GM12878 (cell line): ENCODE measurements around the gene ERVH48-1. TPM values are rescaled to one million over a fixed set of nuclear protein-coding genes. Genes with fewer than 3 reads are reported as not detected.

Experiments used
- ATAC-seq: fragments of 200-7000 bp; cut with Tn5 transposase; 3 replicates; pipeline ENCODE4 v1.9.1; 2020; ENCODE audit warnings: mild to moderate bottlenecking, moderate library complexity
- BruUV-seq: library from RNA; stranded (reverse); fragments of 400-500 nt; replicated peaks from 2 replicates; lab custom pipeline; 2021; lab: Mats Ljungman, UMichigan
- CTCF ChIA-PET: fragments of 300-600 bp; sonication (Branson Sonifier 250); formaldehyde crosslinking; extraction: SDS; loops from one replicate; lab custom pipeline; 2021; ENCODE audit warnings: inconsistent platforms; lab: Yijun Ruan, JAX
- POLR2A ChIA-PET: fragments of 350-600 bp; formaldehyde crosslinking; extraction: SDS; loops from one replicate; lab custom pipeline; 2021; ENCODE audit warnings: inconsistent platforms; lab: Charles Lee
- RAD21 ChIA-PET: fragments of 300-600 bp; sonication (Branson Sonifier 250); formaldehyde crosslinking; loops from one replicate; lab custom pipeline; 2023; ENCODE audit warnings: antibody characterized with exemption; ENCODE audit not compliant: unreplicated experiment; lab: Charles Lee
- SMC1A ChIA-PET: fragments of 300-600 bp; sonication (Branson Sonifier 250); formaldehyde crosslinking; loops from one replicate; lab custom pipeline; 2023; ENCODE audit not compliant: unreplicated experiment, uncharacterized antibody; lab: Charles Lee
- DNase-seq: peaks from one replicate; pipeline ENCODE4 v3.0.0-alpha.2; 2011; ENCODE audit warnings: low read depth, low spot score
- FAIRE-seq: peaks from 3 replicates; lab custom pipeline; 2011; peaks lifted over from hg19 to GRCh38; lab: Jason Lieb, UNC
- H2AFZ ChIP-seq: 2 replicates; pipeline ENCODE4 v1.6.0; 2011; ENCODE audit warnings: low read depth, low read length, control low read depth; ENCODE audit not compliant: control insufficient read depth
- H3K27ac ChIP-seq: 2 replicates; pipeline ENCODE4 v1.5.1; 2011; ENCODE audit warnings: control low read depth; ENCODE audit not compliant: control insufficient read depth, insufficient read depth
- H3K27me3 ChIP-seq, 2 experiments: replicated peaks in 1 of 2; 2 replicates each; pipeline versions ENCODE4 v1.6.0 to v1.6.1; 2011; ENCODE audit warnings: low read length in 1 of 2; ENCODE audit not compliant: control insufficient read depth in 2 of 2, insufficient read depth in 2 of 2
- H3K36me3 ChIP-seq, 2 experiments: 2 replicates each; pipeline ENCODE4 v1.5.1; 2011; ENCODE audit warnings: low read length in 1 of 2; ENCODE audit not compliant: control insufficient read depth in 2 of 2, insufficient read depth in 2 of 2
- H3K4me1 ChIP-seq: 2 replicates; pipeline ENCODE4 v1.6.1; 2011; ENCODE audit warnings: mild to moderate bottlenecking, low read length, moderate library complexity, mixed read lengths; ENCODE audit not compliant: control insufficient read depth, insufficient read depth
- H3K4me2 ChIP-seq: 2 replicates; pipeline ENCODE4 v1.6.0; 2011; ENCODE audit warnings: control low read depth; ENCODE audit not compliant: control insufficient read depth, insufficient read depth
- H3K4me3 ChIP-seq: fragments of 200-600 bp; sonication (generic); 2 replicates; pipeline ENCODE4 v1.5.1; 2016
- H3K79me2 ChIP-seq: 2 replicates; pipeline ENCODE4 v1.6.0; 2011; ENCODE audit warnings: low read length; ENCODE audit not compliant: control insufficient read depth, insufficient read depth
- H3K9ac ChIP-seq: 2 replicates; pipeline ENCODE4 v1.8.0; 2011; ENCODE audit warnings: low read length, control low read depth, mixed read lengths; ENCODE audit not compliant: control insufficient read depth, insufficient read depth
- H3K9me3 ChIP-seq: replicated peaks from 3 replicates; pipeline ENCODE4 v1.5.1; 2011; ENCODE audit warnings: mild to moderate bottlenecking, low read length; ENCODE audit not compliant: control insufficient read depth, insufficient read depth
- H4K20me1 ChIP-seq: 2 replicates; pipeline ENCODE4 v1.6.0; 2011; ENCODE audit not compliant: control insufficient read depth, insufficient read depth
- BMI1 ChIP-seq: fragments of 450-650 bp; IDR thresholded peaks from 2 replicates; pipeline ENCODE4 v1.6.1; 2016; ENCODE audit warnings: mild to moderate bottlenecking, moderate library complexity, borderline replicate concordance
- E2F4 ChIP-seq: IDR thresholded peaks from 2 replicates; pipeline ENCODE4 v1.6.1; 2012; ENCODE audit warnings: low read depth, low read length, improper control_type of control experiment
- IRF5 ChIP-seq: fragments of 450-650 bp; IDR thresholded peaks from 2 replicates; pipeline ENCODE4 v1.6.1; 2017; ENCODE audit warnings: borderline replicate concordance
- MEF2B ChIP-seq: fragments of 450-650 bp; IDR thresholded peaks from 2 replicates; pipeline ENCODE4 v1.6.1; 2018; ENCODE audit warnings: mild to moderate bottlenecking, moderate library complexity; ENCODE audit not compliant: partially characterized antibody, poor library complexity, severe bottlenecking
- NKRF ChIP-seq: fragments of 450-650 bp; conservative IDR thresholded peaks from 2 replicates; pipeline ENCODE4 v1.6.1; 2017; ENCODE audit warnings: mild to moderate bottlenecking, moderate library complexity
- POLR2A ChIP-seq: IDR thresholded peaks from 2 replicates; pipeline ENCODE4 v1.6.1; 2011; ENCODE audit warnings: low read depth, mild to moderate bottlenecking, low read length
- TCF7 ChIP-seq: IDR thresholded peaks from 2 replicates; pipeline ENCODE4 v1.6.1; 2014; ENCODE audit warnings: antibody characterized with exemption, borderline replicate concordance
- WGBS: methylation state at CpG from one replicate; pipeline ENCODE4 v1.1.6; 2016; ENCODE audit warnings: low lambda C conversion rate; ENCODE audit not compliant: insufficient replicate concordance, insufficient coverage; ENCODE audit errors: missing lambda C conversion rate; 5-methylcytosine and 5-hydroxymethylcytosine counted together
- in situ Hi-C: fragments of 300-500 bp; cut with MboI; formaldehyde crosslinking; loops from 9 replicates; pipeline ENCODE4 v1.14.3; 2018; ENCODE audit warnings: mixed read lengths
- intact Hi-C: fragments of 100-400 bp; cut with micrococcal nuclease; formaldehyde crosslinking; loops from one replicate; pipeline ENCODE4 v1.14.2; 2022; ENCODE audit not compliant: unreplicated experiment
- polyA plus RNA-seq, 11 experiments: library from polyadenylated mRNA; depleted of rRNA in 4 of 11; unstranded in 6 of 11; stranded (reverse) in 5 of 11; fragments of >200 nt; fragmentation: Nextera tagmentation in 4 of 11; fragmentation: Illumina TruSeq in 1 of 11; extraction: Ambion mirVana in 4 of 11; extraction: Trizol in 1 of 11; gene quantifications; 1 replicate in 1 of 11; 2 replicates in 10 of 11; pipeline versions ENCODE4 v1.2.1 to v1.2.3, GENCODE V29; 2011 to 2016; ENCODE audit warnings: inconsistent platforms in 2 of 11, missing spikeins in 2 of 11, low read depth in 1 of 11
- total RNA-seq, 4 experiments: library from RNA; depleted of rRNA in 3 of 4; stranded (reverse); fragments of >200 nt in 3 of 4; fragmentation: Illumina TruSeq in 1 of 4; extraction: Trizol in 1 of 4; gene quantifications; 2 replicates each; pipeline versions ENCODE4 v1.2.1 to v1.2.3, GENCODE V29; 2013 to 2021

ERVH48-1 gene
- total and polyA plus RNA-seq, 10 of the 15 experiments (the other 5 are each of a cell fraction or from before 2014, with no cell fraction given), result 0.03 to 0.30 (median 0.13) TPM; not detected in 7

- POLR2A ChIA-PET, result interaction anchor here (0.7 kb wide), 1 partner anchor 430 kb away, joined by 3 read pairs; no protein-coding TSS in a partner anchor
- no peak for FAIRE-seq
- in situ Hi-C loops, result no loop called here
Measured at GRCh38 chr21:42970946-42971653, 45.7 kb upstream of the ERVH48-1 start.

GRCh38 chr21:42969193-42969600 is 43.8 kb upstream of the ERVH48-1 start:
- Histone ChIP-seq H3K9me3 (no peaks in the 10 kb centered on the region), H3K79me2 (no peaks in the 10 kb centered on the region), H2AFZ (no peak overlapping the region), H3K4me1 (peaks cover 6% of the 10 kb centered on the region; the same call in 1 of the 2 replicates), H3K9ac (no peak overlapping the region), H3K4me3 (no peak overlapping the region), H4K20me1 (no peaks in the 10 kb centered on the region), H3K27ac (no peak overlapping the region), H3K36me3 (no peaks in the 10 kb centered on the region), H3K4me2 (no peak overlapping the region), H3K27me3 (no peaks in the 10 kb centered on the region)
- RAD21 ChIA-PET, result no interaction called here
- DNase-seq (no peak), FAIRE-seq (no peak), ATAC-seq (no peak)
- intact Hi-C loops (no loop called here), in situ Hi-C loops (no loop called here)
- SMC1A ChIA-PET, result no interaction called here
- CTCF ChIA-PET, result no interaction called here
- POLR2A ChIA-PET, result no interaction called here
- whole genome bisulfite sequencing, result 51% methylated on average over 6 of the region's 6 CpGs
- BruUV-seq, result no TSS peak
- TF ChIP-seq IRF5, result no peak
- no peak for TF ChIP-seq BMI1
- no peak for TF ChIP-seq TCF7
- no peak for TF ChIP-seq NKRF
- TF ChIP-seq POLR2A, result no peak

More at GRCh38 chr21:42970946-42971653, 45.7 kb upstream of the ERVH48-1 start:
- Histone ChIP-seq H4K20me1 (no peaks in the 10 kb centered on the region), H3K4me3 (no peak overlapping the region), H3K79me2 (peaks cover 10% of the 10 kb centered on the region), H3K9ac (no peak overlapping the region), H3K36me3 (no peaks in the 10 kb centered on the region), H3K4me2 (no peak overlapping the region), H3K9me3 (no peaks in the 10 kb centered on the region), H2AFZ (no peak overlapping the region), H3K4me1 (peaks cover 7% of the 10 kb centered on the region; the same call in 1 of the 2 replicates), H3K27ac (no peak overlapping the region), H3K27me3 (no peaks in the 10 kb centered on the region)
- ChIA-PET CTCF (interaction anchor here (1.0 kb wide), 1 partner anchor 9 kb away, joined by 3 read pairs; no protein-coding TSS in a partner anchor), SMC1A (no interaction called here), RAD21 (no interaction called here)
- TF ChIP-seq MEF2B (no peak), E2F4 (no peak)
- WGBS, result 63% methylated on average over 7 of the region's 7 CpGs
- intact Hi-C loops, result no loop called here
- DNase-seq (no peak), ATAC-seq (no peak)
- no TSS peak for BruUV-seq
